HL-60 (cell line): Measurements from ENCODE around the gene NYAP1.

Experiments
- DNase-seq, 2 experiments: peaks; one replicate each; pipeline ENCODE4 v3.0.0-alpha.2; 2010 to 2020; ENCODE audit warnings: low read depth in 1 of 2, low spot score in 1 of 2
- H3K27ac ChIP-seq: fragments of 250-450 bp; sonication (Bioruptor Pico); replicated peaks from 2 replicates; pipeline ENCODE4 v1.5.1; 2020; ENCODE audit warnings: mild to moderate bottlenecking, moderate library complexity
- H3K27me3 ChIP-seq: fragments of 250-450 bp; sonication (Bioruptor Pico); 2 replicates; pipeline ENCODE4 v1.5.1; 2021; ENCODE audit warnings: mild to moderate bottlenecking, moderate library complexity; ENCODE audit not compliant: insufficient read depth, poor library complexity, severe bottlenecking
- H3K4me3 ChIP-seq: replicated peaks from 2 replicates; pipeline ENCODE4 v1.5.1; 2011; ENCODE audit warnings: mild to moderate bottlenecking, control low read depth, low read length; ENCODE audit not compliant: insufficient read depth
- GABPA ChIP-seq: IDR thresholded peaks from 2 replicates; pipeline ENCODE4 v1.6.1; 2012; ENCODE audit warnings: low read depth
- POLR2AphosphoS5 ChIP-seq: IDR thresholded peaks from 2 replicates; pipeline ENCODE4 v1.6.1; 2012; ENCODE audit warnings: low read depth
- SPI1 ChIP-seq: IDR thresholded peaks from 2 replicates; pipeline ENCODE4 v1.6.1; 2012; ENCODE audit warnings: low read depth, mild to moderate bottlenecking, borderline replicate concordance
- long read RNA-seq: library from polyadenylated mRNA; unstranded; transcript quantifications from one replicate; pipeline ENCODE4 v2.0.0, GENCODE V29; 2020
- TF ChIP-seq, protein P1 (sequence below): IDR thresholded peaks from 2 replicates; pipeline ENCODE4 v1.6.1; 2012; ENCODE audit warnings: low read depth; ENCODE audit not compliant: insufficient replicate concordance
- TF ChIP-seq, protein P2 (sequence below): IDR thresholded peaks from one replicate; pipeline ENCODE4 v1.5.1; 2011; ENCODE audit warnings: low read length, control low read depth, inconsistent platforms; ENCODE audit not compliant: insufficient read depth

The NYAP1 gene
- long read RNA-seq = 0 reads

DNA sequence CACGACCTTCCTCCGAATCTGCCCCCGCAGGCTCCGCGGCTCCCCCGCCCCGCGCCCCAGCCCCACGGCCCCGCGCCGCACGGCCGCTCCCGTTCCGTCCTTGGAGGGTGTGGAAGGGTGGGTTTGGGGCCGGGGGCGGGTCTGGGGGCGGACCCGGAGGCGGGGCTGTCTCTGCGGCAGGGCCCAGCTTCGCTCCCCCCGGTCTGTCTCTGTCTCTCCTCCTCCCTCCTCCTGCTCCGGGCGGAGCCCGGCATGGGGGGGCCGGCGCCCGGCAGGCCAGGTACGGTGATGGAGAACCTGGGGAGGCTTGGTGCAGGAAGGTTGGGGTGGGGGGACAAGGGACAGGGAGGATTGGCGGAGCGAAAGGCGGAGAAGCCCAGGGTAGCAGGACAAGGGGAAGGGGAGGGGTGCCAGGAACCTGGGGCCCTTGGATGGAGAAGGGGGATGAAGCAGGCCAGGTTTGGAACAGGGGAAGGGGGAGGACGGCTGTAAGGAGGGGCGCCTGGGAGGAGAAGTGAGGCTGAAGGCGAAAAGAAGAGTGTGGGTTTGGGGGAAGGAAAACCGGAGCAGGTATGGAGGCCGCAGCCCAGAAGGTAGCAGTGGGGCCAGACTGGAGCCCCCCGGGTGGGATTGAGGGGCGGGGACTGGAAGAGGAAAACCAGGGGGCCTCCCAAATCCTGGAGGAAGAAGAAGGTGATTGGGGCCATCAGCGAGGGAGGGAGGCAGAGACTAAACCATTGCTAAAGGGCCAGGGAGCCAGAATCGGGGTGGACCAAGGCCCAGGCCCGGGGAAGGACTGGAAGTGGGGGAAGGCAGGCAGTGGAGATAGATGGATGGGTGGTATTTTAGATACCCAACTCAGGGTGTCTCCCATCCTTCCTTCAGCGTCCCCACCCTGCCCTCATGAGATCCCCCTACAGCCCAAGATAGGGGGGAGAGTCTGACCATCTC, at the start of gene NYAP1:
TSS of gene NYAP1 (plus strand) at position 206 of the 951 bp plus-strand sequence. CDS start 1,385 bp downstream, outside the sequence.
- TF ChIP-seq, protein P1, sequence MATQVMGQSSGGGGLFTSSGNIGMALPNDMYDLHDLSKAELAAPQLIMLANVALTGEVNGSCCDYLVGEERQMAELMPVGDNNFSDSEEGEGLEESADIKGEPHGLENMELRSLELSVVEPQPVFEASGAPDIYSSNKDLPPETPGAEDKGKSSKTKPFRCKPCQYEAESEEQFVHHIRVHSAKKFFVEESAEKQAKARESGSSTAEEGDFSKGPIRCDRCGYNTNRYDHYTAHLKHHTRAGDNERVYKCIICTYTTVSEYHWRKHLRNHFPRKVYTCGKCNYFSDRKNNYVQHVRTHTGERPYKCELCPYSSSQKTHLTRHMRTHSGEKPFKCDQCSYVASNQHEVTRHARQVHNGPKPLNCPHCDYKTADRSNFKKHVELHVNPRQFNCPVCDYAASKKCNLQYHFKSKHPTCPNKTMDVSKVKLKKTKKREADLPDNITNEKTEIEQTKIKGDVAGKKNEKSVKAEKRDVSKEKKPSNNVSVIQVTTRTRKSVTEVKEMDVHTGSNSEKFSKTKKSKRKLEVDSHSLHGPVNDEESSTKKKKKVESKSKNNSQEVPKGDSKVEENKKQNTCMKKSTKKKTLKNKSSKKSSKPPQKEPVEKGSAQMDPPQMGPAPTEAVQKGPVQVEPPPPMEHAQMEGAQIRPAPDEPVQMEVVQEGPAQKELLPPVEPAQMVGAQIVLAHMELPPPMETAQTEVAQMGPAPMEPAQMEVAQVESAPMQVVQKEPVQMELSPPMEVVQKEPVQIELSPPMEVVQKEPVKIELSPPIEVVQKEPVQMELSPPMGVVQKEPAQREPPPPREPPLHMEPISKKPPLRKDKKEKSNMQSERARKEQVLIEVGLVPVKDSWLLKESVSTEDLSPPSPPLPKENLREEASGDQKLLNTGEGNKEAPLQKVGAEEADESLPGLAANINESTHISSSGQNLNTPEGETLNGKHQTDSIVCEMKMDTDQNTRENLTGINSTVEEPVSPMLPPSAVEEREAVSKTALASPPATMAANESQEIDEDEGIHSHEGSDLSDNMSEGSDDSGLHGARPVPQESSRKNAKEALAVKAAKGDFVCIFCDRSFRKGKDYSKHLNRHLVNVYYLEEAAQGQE = no peak
- TF ChIP-seq POLR2AphosphoS5 = no peak
- no peak for TF ChIP-seq GABPA
- TF ChIP-seq SPI1 = no peak
- TF ChIP-seq, protein P2, sequence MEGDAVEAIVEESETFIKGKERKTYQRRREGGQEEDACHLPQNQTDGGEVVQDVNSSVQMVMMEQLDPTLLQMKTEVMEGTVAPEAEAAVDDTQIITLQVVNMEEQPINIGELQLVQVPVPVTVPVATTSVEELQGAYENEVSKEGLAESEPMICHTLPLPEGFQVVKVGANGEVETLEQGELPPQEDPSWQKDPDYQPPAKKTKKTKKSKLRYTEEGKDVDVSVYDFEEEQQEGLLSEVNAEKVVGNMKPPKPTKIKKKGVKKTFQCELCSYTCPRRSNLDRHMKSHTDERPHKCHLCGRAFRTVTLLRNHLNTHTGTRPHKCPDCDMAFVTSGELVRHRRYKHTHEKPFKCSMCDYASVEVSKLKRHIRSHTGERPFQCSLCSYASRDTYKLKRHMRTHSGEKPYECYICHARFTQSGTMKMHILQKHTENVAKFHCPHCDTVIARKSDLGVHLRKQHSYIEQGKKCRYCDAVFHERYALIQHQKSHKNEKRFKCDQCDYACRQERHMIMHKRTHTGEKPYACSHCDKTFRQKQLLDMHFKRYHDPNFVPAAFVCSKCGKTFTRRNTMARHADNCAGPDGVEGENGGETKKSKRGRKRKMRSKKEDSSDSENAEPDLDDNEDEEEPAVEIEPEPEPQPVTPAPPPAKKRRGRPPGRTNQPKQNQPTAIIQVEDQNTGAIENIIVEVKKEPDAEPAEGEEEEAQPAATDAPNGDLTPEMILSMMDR = no peak
- Histone ChIP-seq H3K27me3 (peaks cover 5% of the 10 kb centered on the region), H3K27ac (no peak within 1 kb of the TSS), H3K4me3 (peak within 1 kb of the TSS; percentile 59)
- DNase-seq = no peak

DNA sequence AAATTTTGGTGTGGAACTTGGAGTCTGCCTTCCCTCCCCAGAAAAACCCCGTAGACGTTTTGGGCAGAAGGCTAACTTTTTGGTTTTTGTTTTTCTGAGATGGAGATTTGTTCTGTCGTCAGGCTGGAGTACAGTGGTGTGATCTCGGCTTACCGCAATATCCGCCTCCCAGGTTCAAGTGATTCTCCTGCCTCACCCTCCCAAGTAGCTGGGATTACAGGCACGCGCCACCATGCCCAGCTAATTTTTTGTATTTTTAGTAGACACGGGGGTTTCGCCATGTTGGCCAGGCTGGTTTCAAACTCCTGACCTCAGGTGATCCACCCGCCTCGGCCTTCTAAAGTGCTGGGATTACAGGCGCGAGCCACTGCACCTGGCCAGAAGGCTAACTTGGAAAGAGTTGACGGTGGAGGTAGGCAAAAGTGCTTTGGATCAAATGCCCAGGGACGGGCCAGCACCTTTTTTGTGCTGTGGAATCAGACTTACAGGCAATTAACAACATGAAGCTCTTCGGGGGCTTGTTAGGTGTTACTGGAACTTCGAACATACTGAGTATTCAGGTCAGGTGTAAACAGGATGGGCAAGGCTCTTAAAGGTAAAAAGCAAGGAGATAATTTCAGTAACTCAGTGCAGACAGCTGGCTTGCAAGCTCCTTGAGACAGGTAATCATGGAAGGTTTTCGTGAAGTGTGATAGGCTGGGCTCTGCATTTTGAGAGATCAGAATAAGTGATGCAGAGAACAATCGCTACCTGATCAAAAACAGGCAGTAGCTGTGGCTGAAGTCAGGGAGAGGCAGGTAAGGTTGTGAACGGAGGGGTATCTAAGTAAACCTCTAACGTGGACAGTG, 49.2 kb upstream of the NYAP1 start:
- TF ChIP-seq, protein P1 = no peak
- peak; percentile 11; the same call in 1 of the 2 replicates for TF ChIP-seq POLR2AphosphoS5
- peak overlapping the region; percentile 82 for H3K4me3 ChIP-seq
- peak overlapping the region; percentile 95 for H3K27ac ChIP-seq
- no peaks in the 10 kb centered on the region for H3K27me3 ChIP-seq
- DNase-seq = no peak

DNA sequence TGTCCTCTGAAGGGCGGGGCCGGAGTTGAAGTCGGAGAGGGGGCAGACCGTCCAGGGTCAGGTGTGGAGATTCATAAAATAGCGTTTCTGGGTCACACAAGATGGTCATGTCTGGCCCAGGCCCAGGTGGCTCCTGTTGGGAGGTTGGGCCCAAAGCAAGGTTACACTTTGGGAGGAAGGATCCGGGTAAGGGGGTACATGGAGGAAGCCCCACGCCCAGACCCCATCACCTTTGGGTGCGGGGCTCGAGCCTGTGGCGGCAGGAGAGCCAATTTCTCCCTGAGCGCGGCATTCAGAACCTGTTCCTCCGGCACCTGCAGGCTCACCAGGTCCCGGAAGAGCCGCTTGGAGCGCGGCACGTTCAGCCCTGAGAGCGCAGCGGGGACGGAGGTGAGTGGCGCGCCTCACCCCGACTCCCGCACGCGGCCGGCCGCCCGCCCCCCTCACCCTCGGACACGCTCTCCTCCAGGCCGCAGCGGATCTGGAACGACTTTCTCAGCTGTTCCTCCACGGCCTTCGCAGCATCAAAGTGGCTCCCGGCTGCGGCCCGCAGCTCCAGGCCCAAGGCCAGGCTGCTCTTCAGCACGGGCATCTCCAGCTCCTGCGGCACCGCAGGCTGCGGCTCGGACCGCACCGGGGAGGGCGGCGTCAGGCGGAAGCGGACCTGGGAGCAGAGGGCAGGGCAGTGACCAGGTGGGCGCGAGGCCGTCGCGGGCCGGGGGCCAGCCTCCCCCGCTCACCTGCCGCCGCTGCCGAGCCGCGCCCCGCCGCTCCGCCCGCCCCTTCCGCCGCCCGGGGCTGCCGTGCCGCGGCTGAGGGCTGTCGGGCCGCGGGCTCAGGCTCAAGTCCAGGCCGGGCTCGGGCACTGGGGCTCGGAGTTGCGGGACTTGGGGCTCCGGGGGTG, 48.1 kb upstream of the NYAP1 start:
- H3K4me3 ChIP-seq = peak overlapping the region; percentile 82
- H3K27ac ChIP-seq = peak overlapping the region; percentile 95
- TF ChIP-seq, protein P2 = no peak
- TF ChIP-seq POLR2AphosphoS5 (peak; percentile 70), GABPA (no peak)
- TF ChIP-seq, protein P1 = no peak
- H3K27me3 ChIP-seq = no peaks in the 10 kb centered on the region
- DNase-seq = peak in 1 of 2 experiments; percentile 39
